Measurements from ENCODE around the gene ZBTB17. TPM values are rescaled to one million over a fixed set of nuclear protein-coding genes. Genes with fewer than 3 reads are reported as not detected.
A peak's percentile ranks its signal among the peaks of the same experiment; 100 is the strongest.

Gene ZBTB17
- total RNA-seq, 1 donor from 2014 or later, result 24.7 TPM

- peaks cover 100% of the 10 kb centered on the region for H3K36me3 ChIP-seq
- H3K4me3 ChIP-seq, result no peak overlapping the region
- DNase-seq, result no peak
- no peak overlapping the region for H3K27ac ChIP-seq (replicated peaks)
- intact Hi-C loops (cut with micrococcal nuclease), result no loop called here
- no peak for TF ChIP-seq CTCF (IDR thresholded peaks at IDR 0.05; ENCODE audit: borderline replicate concordance)
- peaks cover 22% of the 10 kb centered on the region for H3K4me1 ChIP-seq
- no peaks in the 10 kb centered on the region for H3K27me3 ChIP-seq (ENCODE audit: low read depth)
- no peaks in the 10 kb centered on the region for H3K9me3 ChIP-seq (replicated peaks)
Observed at GRCh38 chr1:15941899-15942660, 33.8 kb downstream of the ZBTB17 start.

GRCh38 chr1:15941044-15941840, 34.7 kb downstream of the ZBTB17 start:
- H3K36me3 ChIP-seq, result peaks cover 100% of the 10 kb centered on the region
- peaks cover 22% of the 10 kb centered on the region for H3K4me1 ChIP-seq
- intact Hi-C loops (cut with micrococcal nuclease), result no loop called here
- no peaks in the 10 kb centered on the region for H3K9me3 ChIP-seq (replicated peaks)
- no peak overlapping the region for H3K4me3 ChIP-seq
- H3K27ac ChIP-seq (replicated peaks), result no peak overlapping the region
- TF ChIP-seq CTCF (IDR thresholded peaks at IDR 0.05; ENCODE audit: borderline replicate concordance), result no peak
- no peaks in the 10 kb centered on the region for H3K27me3 ChIP-seq (ENCODE audit: low read depth)
- no peak for DNase-seq

- H3K27ac ChIP-seq (replicated peaks), result no peak overlapping the region
- no peaks in the 10 kb centered on the region for H3K9me3 ChIP-seq (replicated peaks)
- intact Hi-C loops (cut with micrococcal nuclease), result no loop called here
- H3K27me3 ChIP-seq (ENCODE audit: low read depth), result no peaks in the 10 kb centered on the region
- H3K4me1 ChIP-seq, result peaks cover 22% of the 10 kb centered on the region
- H3K36me3 ChIP-seq, result peaks cover 100% of the 10 kb centered on the region
- DNase-seq, result no peak
- no peak overlapping the region for H3K4me3 ChIP-seq
- no peak for TF ChIP-seq CTCF (IDR thresholded peaks at IDR 0.05; ENCODE audit: borderline replicate concordance)
Observed at GRCh38 chr1:15940110-15941043, 35.5 kb downstream of the ZBTB17 start.

GRCh38 chr1:15939181-15940109, 36.5 kb downstream of the ZBTB17 start:
- intact Hi-C loops (cut with micrococcal nuclease), result no loop called here
- Histone ChIP-seq H3K27ac (replicated peaks) (peak overlapping the region; percentile 52), H3K4me3 (no peak overlapping the region), H3K36me3 (peaks cover 100% of the 10 kb centered on the region), H3K9me3 (replicated peaks) (no peaks in the 10 kb centered on the region), H3K4me1 (peaks cover 22% of the 10 kb centered on the region), H3K27me3 (ENCODE audit: low read depth) (no peaks in the 10 kb centered on the region)
- no peak for DNase-seq
- no peak for TF ChIP-seq CTCF (IDR thresholded peaks at IDR 0.05; ENCODE audit: borderline replicate concordance)
